ENCODE data around the gene ZNF24. TPM values are rescaled to one million over a fixed set of nuclear protein-coding genes. Genes with fewer than 3 reads are reported as not detected.

The ZNF24 gene
- total and polyA plus RNA-seq, 10 of the 15 experiments (the other 5 are each of a cell fraction or from before 2014, with no cell fraction given): 13.6 to 41.7 (median 28.3) TPM

DNA sequence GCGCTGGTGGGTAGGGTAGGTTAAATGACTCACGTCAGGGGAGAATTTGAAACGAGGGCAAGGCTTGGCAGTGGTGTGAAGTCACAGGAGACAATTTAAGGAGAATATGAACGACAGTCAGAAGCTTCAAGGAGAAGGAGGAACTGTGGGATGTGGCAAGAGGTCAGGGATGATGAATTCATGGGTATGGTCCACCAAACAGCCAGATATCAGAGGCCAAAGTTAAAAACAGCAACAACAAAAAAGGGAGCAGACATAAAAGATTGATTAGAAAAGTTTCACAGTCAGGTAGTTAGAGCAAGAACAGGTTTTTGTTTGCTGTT lies 34.3 kb upstream of the ZNF24 start:
- DNase-seq (ENCODE audit: low read depth, low spot score) (no peak), ATAC-seq (no peak), FAIRE-seq (no peak)
- Histone ChIP-seq H2AFZ (ENCODE audit: control insufficient read depth, low read depth, low read length) (no peak overlapping the region), H3K36me3 (ENCODE audit: control insufficient read depth in 2 of 2, insufficient read depth in 2 of 2, low read length in 1 of 2) (no peaks in the 10 kb centered on the region), H4K20me1 (ENCODE audit: control insufficient read depth, insufficient read depth) (no peaks in the 10 kb centered on the region), H3K27ac (ENCODE audit: control insufficient read depth, insufficient read depth) (no peak overlapping the region), H3K9me3 (replicated peaks; ENCODE audit: control insufficient read depth, insufficient read depth, low read length) (no peaks in the 10 kb centered on the region), H3K27me3 (replicated peaks in 1 of 2; ENCODE audit: control insufficient read depth in 2 of 2, insufficient read depth in 2 of 2, low read length in 1 of 2) (no peaks in the 10 kb centered on the region), H3K4me3 (no peak overlapping the region), H3K4me2 (ENCODE audit: control insufficient read depth, insufficient read depth) (no peak overlapping the region), H3K4me1 (ENCODE audit: control insufficient read depth, insufficient read depth, low read length) (no peaks in the 10 kb centered on the region), H3K79me2 (ENCODE audit: control insufficient read depth, insufficient read depth, low read length) (no peaks in the 10 kb centered on the region), H3K9ac (ENCODE audit: control insufficient read depth, insufficient read depth, low read length) (no peak overlapping the region)
- TF ChIP-seq POLR2AphosphoS2 (IDR thresholded peaks at IDR 0.05; ENCODE audit: low read depth, low read length): no peak
- CTCF ChIA-PET: no interaction called here
- intact Hi-C loops (cut with micrococcal nuclease; ENCODE audit: unreplicated experiment) (no loop called here), in situ Hi-C loops (cut with MboI) (no loop called here)
- WGBS (ENCODE audit: insufficient coverage, insufficient replicate concordance, low lambda C conversion rate, missing lambda C conversion rate): 5% methylated on average over 4 of the region's 4 CpGs
- POLR2A ChIA-PET: no interaction called here
- SMC1A ChIA-PET (ENCODE audit: uncharacterized antibody, unreplicated experiment): no interaction called here
- RAD21 ChIA-PET (ENCODE audit: unreplicated experiment): no interaction called here
- no TSS peak for BruUV-seq (replicated peaks)

DNA sequence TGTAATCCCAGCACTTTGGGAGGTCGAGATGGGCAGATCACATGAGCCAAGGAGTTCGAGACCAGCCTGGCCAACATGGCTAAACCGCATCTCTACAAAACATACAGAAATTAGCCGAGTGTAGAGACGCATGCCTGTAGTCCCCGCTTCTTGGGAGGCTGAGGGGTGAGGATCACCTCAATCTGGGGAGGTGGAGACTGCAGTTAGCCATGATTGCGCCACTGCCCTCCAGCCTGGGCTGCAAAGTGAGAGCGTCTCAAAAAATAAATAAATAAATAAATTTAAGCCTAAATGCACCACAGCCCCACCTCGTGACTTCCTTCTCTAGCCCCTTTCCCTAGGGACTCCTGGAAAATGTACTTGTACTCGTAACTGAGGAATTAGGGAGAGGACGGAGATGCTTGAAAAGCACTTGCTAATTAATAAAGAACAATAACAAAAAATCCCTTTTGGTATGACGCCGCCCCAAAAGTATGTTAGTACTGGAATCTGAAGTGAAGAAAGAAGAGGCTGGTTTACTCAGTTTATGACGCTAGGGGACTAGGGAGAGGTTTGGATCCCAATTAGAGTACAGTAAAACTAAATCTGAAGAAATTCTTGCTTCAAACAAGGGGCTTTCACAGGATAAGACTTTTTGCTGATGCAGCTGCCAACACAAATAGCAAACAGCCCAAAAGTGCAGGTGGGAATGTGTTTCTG lies 33.8 kb upstream of the ZNF24 start:
- CTCF ChIA-PET: no interaction called here
- Histone ChIP-seq H3K4me1 (ENCODE audit: control insufficient read depth, insufficient read depth, low read length) (no peaks in the 10 kb centered on the region), H3K4me2 (ENCODE audit: control insufficient read depth, insufficient read depth) (no peak overlapping the region), H3K27ac (ENCODE audit: control insufficient read depth, insufficient read depth) (no peak overlapping the region), H3K9ac (ENCODE audit: control insufficient read depth, insufficient read depth, low read length) (no peak overlapping the region), H4K20me1 (ENCODE audit: control insufficient read depth, insufficient read depth) (no peaks in the 10 kb centered on the region), H2AFZ (ENCODE audit: control insufficient read depth, low read depth, low read length) (no peak overlapping the region), H3K4me3 (no peak overlapping the region), H3K36me3 (ENCODE audit: control insufficient read depth in 2 of 2, insufficient read depth in 2 of 2, low read length in 1 of 2) (no peaks in the 10 kb centered on the region), H3K79me2 (ENCODE audit: control insufficient read depth, insufficient read depth, low read length) (no peaks in the 10 kb centered on the region), H3K9me3 (replicated peaks; ENCODE audit: control insufficient read depth, insufficient read depth, low read length) (no peaks in the 10 kb centered on the region), H3K27me3 (replicated peaks in 1 of 2; ENCODE audit: control insufficient read depth in 2 of 2, insufficient read depth in 2 of 2, low read length in 1 of 2) (no peaks in the 10 kb centered on the region)
- RAD21 ChIA-PET (ENCODE audit: unreplicated experiment): no interaction called here
- ATAC-seq (no peak), FAIRE-seq (no peak), DNase-seq (ENCODE audit: low read depth, low spot score) (no peak)
- in situ Hi-C loops (cut with MboI): no loop called here
- BruUV-seq (replicated peaks): no TSS peak
- 81% methylated on average over 14 of the region's 14 CpGs for WGBS (ENCODE audit: insufficient coverage, insufficient replicate concordance, low lambda C conversion rate, missing lambda C conversion rate)
- SMC1A ChIA-PET (ENCODE audit: uncharacterized antibody, unreplicated experiment): no interaction called here
- intact Hi-C loops (cut with micrococcal nuclease; ENCODE audit: unreplicated experiment): no loop called here
- POLR2A ChIA-PET: interaction anchor here (0.6 kb wide), 1 partner anchor 37 kb away, joined by 3 read pairs; no protein-coding TSS in a partner anchor
- TF ChIP-seq, protein P1, sequence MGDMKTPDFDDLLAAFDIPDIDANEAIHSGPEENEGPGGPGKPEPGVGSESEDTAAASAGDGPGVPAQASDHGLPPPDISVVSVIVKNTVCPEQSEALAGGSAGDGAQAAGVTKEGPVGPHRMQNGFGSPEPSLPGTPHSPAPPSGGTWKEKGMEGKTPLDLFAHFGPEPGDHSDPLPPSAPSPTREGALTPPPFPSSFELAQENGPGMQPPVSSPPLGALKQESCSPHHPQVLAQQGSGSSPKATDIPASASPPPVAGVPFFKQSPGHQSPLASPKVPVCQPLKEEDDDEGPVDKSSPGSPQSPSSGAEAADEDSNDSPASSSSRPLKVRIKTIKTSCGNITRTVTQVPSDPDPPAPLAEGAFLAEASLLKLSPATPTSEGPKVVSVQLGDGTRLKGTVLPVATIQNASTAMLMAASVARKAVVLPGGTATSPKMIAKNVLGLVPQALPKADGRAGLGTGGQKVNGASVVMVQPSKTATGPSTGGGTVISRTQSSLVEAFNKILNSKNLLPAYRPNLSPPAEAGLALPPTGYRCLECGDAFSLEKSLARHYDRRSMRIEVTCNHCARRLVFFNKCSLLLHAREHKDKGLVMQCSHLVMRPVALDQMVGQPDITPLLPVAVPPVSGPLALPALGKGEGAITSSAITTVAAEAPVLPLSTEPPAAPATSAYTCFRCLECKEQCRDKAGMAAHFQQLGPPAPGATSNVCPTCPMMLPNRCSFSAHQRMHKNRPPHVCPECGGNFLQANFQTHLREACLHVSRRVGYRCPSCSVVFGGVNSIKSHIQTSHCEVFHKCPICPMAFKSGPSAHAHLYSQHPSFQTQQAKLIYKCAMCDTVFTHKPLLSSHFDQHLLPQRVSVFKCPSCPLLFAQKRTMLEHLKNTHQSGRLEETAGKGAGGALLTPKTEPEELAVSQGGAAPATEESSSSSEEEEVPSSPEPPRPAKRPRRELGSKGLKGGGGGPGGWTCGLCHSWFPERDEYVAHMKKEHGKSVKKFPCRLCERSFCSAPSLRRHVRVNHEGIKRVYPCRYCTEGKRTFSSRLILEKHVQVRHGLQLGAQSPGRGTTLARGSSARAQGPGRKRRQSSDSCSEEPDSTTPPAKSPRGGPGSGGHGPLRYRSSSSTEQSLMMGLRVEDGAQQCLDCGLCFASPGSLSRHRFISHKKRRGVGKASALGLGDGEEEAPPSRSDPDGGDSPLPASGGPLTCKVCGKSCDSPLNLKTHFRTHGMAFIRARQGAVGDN (IDR thresholded peaks at IDR 0.05): no peak
- TF ChIP-seq BMI1 (IDR thresholded peaks at IDR 0.05; ENCODE audit: borderline replicate concordance): no peak
- no peak for TF ChIP-seq MYB (IDR thresholded peaks at IDR 0.05; ENCODE audit: borderline replicate concordance, low read depth, low read length)
- TF ChIP-seq, protein P2, sequence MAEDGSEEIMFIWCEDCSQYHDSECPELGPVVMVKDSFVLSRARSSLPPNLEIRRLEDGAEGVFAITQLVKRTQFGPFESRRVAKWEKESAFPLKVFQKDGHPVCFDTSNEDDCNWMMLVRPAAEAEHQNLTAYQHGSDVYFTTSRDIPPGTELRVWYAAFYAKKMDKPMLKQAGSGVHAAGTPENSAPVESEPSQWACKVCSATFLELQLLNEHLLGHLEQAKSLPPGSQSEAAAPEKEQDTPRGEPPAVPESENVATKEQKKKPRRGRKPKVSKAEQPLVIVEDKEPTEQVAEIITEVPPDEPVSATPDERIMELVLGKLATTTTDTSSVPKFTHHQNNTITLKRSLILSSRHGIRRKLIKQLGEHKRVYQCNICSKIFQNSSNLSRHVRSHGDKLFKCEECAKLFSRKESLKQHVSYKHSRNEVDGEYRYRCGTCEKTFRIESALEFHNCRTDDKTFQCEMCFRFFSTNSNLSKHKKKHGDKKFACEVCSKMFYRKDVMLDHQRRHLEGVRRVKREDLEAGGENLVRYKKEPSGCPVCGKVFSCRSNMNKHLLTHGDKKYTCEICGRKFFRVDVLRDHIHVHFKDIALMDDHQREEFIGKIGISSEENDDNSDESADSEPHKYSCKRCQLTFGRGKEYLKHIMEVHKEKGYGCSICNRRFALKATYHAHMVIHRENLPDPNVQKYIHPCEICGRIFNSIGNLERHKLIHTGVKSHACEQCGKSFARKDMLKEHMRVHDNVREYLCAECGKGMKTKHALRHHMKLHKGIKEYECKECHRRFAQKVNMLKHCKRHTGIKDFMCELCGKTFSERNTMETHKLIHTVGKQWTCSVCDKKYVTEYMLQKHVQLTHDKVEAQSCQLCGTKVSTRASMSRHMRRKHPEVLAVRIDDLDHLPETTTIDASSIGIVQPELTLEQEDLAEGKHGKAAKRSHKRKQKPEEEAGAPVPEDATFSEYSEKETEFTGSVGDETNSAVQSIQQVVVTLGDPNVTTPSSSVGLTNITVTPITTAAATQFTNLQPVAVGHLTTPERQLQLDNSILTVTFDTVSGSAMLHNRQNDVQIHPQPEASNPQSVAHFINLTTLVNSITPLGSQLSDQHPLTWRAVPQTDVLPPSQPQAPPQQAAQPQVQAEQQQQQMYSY (CRISPR knock-in tag; IDR thresholded peaks at IDR 0.05): no peak
- no peak for TF ChIP-seq RCOR1 (conservative IDR thresholded peaks at IDR 0.05; ENCODE audit: low read depth, low read length)
- TF ChIP-seq JUNB (IDR thresholded peaks at IDR 0.05): no peak
- TF ChIP-seq CHD2 (IDR thresholded peaks at IDR 0.05; ENCODE audit: borderline replicate concordance, low read depth, low read length): no peak
- TF ChIP-seq SMAD5 (IDR thresholded peaks at IDR 0.05; ENCODE audit: low read depth): no peak
- TF ChIP-seq KAT2A (conservative IDR thresholded peaks at IDR 0.05; ENCODE audit: control insufficient read depth, low read depth, low read length): no peak
